Breast epithelium (tissue), 3 donors: ENCODE data around the gene DHRS4.
"Not testable (repeated sequence)": the region's sequence is repeated elsewhere in the genome, so short reads cannot be mapped to it uniquely, and the experiment has no call there.

Source experiments
- CTCF ChIP-seq, 3 donors: fragments of 450-650 bp; IDR thresholded peaks; one replicate each; pipeline ENCODE4 v1.5.1; 2016 to 2017; ENCODE audit warnings: antibody characterized with exemption in 3 of 3, mild to moderate bottlenecking in 3 of 3, moderate library complexity in 3 of 3
- POLR2A ChIP-seq: fragments of 450-650 bp; IDR thresholded peaks from one replicate; pipeline ENCODE4 v1.6.1; 2016; ENCODE audit warnings: antibody characterized with exemption, mild to moderate bottlenecking, moderate library complexity
- POLR2AphosphoS5 ChIP-seq, 3 donors: sonication (generic); formaldehyde crosslinking; IDR thresholded peaks; one replicate each; pipeline ENCODE4 v1.6.1; 2017; ENCODE audit warnings: antibody characterized with exemption in 3 of 3

GRCh38 chr14:23973178-23973577, 19.6 kb downstream of the DHRS4 start:
- TF ChIP-seq CTCF (IDR thresholded peaks at IDR 0.05); POLR2A; POLR2AphosphoS5 (IDR thresholded peaks at IDR 0.05): not testable (repeated sequence)
